HEK293 (cell line): ENCODE data around the gene MAP4K4.
"Not testable (repeated sequence)": the region's sequence is repeated elsewhere in the genome, so short reads cannot be mapped to it uniquely, and the experiment has no call there.

Source experiments
- CTCF ChIA-PET: fragments of 350-600 bp; formaldehyde crosslinking; extraction: SDS; loops from one replicate; lab custom pipeline; 2021; ENCODE audit warnings: antibody characterized with exemption; lab: Yijun Ruan, JAX
- POLR2A ChIA-PET: fragments of 300-600 bp; formaldehyde crosslinking; extraction: SDS; loops from one replicate; lab custom pipeline; 2020; ENCODE audit warnings: antibody characterized with exemption, inconsistent platforms; lab: Yijun Ruan, JAX
- H3K27ac ChIP-seq: fragments of 200-500 bp; sonication (Bioruptor generic); 2 replicates; pipeline ENCODE4 v1.5.1; 2014; ENCODE audit warnings: low read depth, low read length, control low read depth, inconsistent platforms; ENCODE audit errors: extremely low read depth
- H3K36me3 ChIP-seq, 2 experiments: fragments of 200-500 bp in 1 of 2; sonication (Bioruptor generic) in 1 of 2; 1 replicate in 1 of 2; 2 replicates in 1 of 2; pipeline ENCODE4 v1.5.1; 2014 to 2017; ENCODE audit warnings: inconsistent platforms in 2 of 2, low read length in 2 of 2; ENCODE audit not compliant: control insufficient read depth in 2 of 2, insufficient read depth in 1 of 2
- H3K4me1 ChIP-seq: fragments of 200-500 bp; sonication (Bioruptor generic); 2 replicates; pipeline ENCODE4 v1.5.1; 2014; ENCODE audit warnings: mild to moderate bottlenecking, low read length, inconsistent platforms; ENCODE audit not compliant: control insufficient read depth, insufficient read depth
- H3K4me3 ChIP-seq: 2 replicates; pipeline ENCODE4 v1.5.1; 2011; ENCODE audit warnings: low read depth, mild to moderate bottlenecking, control low read depth, low read length, moderate library complexity
- H3K9me3 ChIP-seq: fragments of 200-500 bp; sonication (Bioruptor generic); 2 replicates; pipeline ENCODE4 v1.5.1; 2014; ENCODE audit warnings: low read depth, low read length, inconsistent platforms; ENCODE audit not compliant: control insufficient read depth, insufficient read depth
- ATF2 ChIP-seq: fragments of 450-650 bp; formaldehyde crosslinking; IDR thresholded peaks from 2 replicates; pipeline ENCODE4 v1.5.1; 2016; ENCODE audit warnings: missing biosample characterization, missing genetic modification characterization, low read depth
- IKZF3 ChIP-seq: fragments of 450-650 bp; IDR thresholded peaks from 2 replicates; pipeline ENCODE4 v1.5.0; 2018; ENCODE audit warnings: missing biosample characterization, mild to moderate bottlenecking, missing genetic modification characterization, moderate library complexity
- MEIS1 ChIP-seq: sonication (generic); formaldehyde crosslinking; IDR thresholded peaks from 2 replicates; pipeline ENCODE4 v1.8.1; 2022; ENCODE audit warnings: missing genetic modification reagents, mild to moderate bottlenecking, borderline replicate concordance
- PRDM6 ChIP-seq: fragments of 450-650 bp; formaldehyde crosslinking; IDR thresholded peaks from 2 replicates; pipeline ENCODE4 v1.5.1; 2017; ENCODE audit warnings: missing biosample characterization, missing genetic modification characterization
- WT1 ChIP-seq: fragments of 450-650 bp; formaldehyde crosslinking; IDR thresholded peaks from 2 replicates; pipeline ENCODE4 v1.5.1; 2016; ENCODE audit warnings: missing biosample characterization, missing genetic modification characterization
- ZBTB10 ChIP-seq: fragments of 450-650 bp; formaldehyde crosslinking; IDR thresholded peaks from 2 replicates; pipeline ENCODE4 v1.5.1; 2016; ENCODE audit warnings: missing biosample characterization, missing genetic modification characterization
- ZBTB17 ChIP-seq: fragments of 450-650 bp; formaldehyde crosslinking; IDR thresholded peaks from 2 replicates; pipeline ENCODE4 v1.5.1; 2016; ENCODE audit warnings: missing biosample characterization, missing genetic modification characterization
- ZBTB49 ChIP-seq: fragments of 450-650 bp; formaldehyde crosslinking; IDR thresholded peaks from 2 replicates; pipeline ENCODE4 v1.5.1; 2016; ENCODE audit warnings: missing biosample characterization, missing genetic modification characterization, low read depth
- ZBTB7A ChIP-seq: fragments of 450-650 bp; formaldehyde crosslinking; IDR thresholded peaks from 2 replicates; pipeline ENCODE4 v1.5.1; 2016; ENCODE audit warnings: low read depth, missing biosample characterization, missing genetic modification characterization
- ZFP37 ChIP-seq: fragments of 450-650 bp; formaldehyde crosslinking; IDR thresholded peaks from 2 replicates; pipeline ENCODE4 v1.5.1; 2016; ENCODE audit warnings: missing biosample characterization, missing genetic modification characterization
- ZNF155 ChIP-seq: fragments of 450-650 bp; formaldehyde crosslinking; IDR thresholded peaks from 2 replicates; pipeline ENCODE4 v1.5.1; 2016; ENCODE audit warnings: missing biosample characterization, missing genetic modification characterization
- ZNF16 ChIP-seq: fragments of 450-650 bp; formaldehyde crosslinking; IDR thresholded peaks from 2 replicates; pipeline ENCODE4 v1.5.1; 2016; ENCODE audit warnings: low read depth, missing biosample characterization, missing genetic modification characterization
- ZNF2 ChIP-seq: fragments of 450-650 bp; formaldehyde crosslinking; IDR thresholded peaks from 2 replicates; pipeline ENCODE4 v1.5.1; 2016; ENCODE audit warnings: missing biosample characterization, missing genetic modification characterization
- ZNF311 ChIP-seq: fragments of 450-650 bp; formaldehyde crosslinking; IDR thresholded peaks from 2 replicates; pipeline ENCODE4 v1.5.1; 2017; ENCODE audit warnings: missing biosample characterization, missing genetic modification characterization, borderline replicate concordance
- ZNF362 ChIP-seq: fragments of 450-650 bp; formaldehyde crosslinking; IDR thresholded peaks from 2 replicates; pipeline ENCODE4 v1.5.1; 2016; ENCODE audit warnings: missing biosample characterization, missing genetic modification characterization
- ZNF600 ChIP-seq: fragments of 450-650 bp; formaldehyde crosslinking; IDR thresholded peaks from 2 replicates; pipeline ENCODE4 v1.5.1; 2016; ENCODE audit warnings: missing biosample characterization, missing genetic modification characterization
- ZNF670 ChIP-seq: fragments of 450-650 bp; formaldehyde crosslinking; IDR thresholded peaks from 2 replicates; pipeline ENCODE4 v1.5.1; 2016; ENCODE audit warnings: missing biosample characterization, missing genetic modification characterization, low read depth
- ZNF768 ChIP-seq: fragments of 450-650 bp; formaldehyde crosslinking; IDR thresholded peaks from 2 replicates; pipeline ENCODE4 v1.5.1; 2018; ENCODE audit warnings: missing biosample characterization, mild to moderate bottlenecking, missing genetic modification characterization

MAP4K4 gene

GRCh38 chr2:101745711-101746694 lies 48.5 kb downstream of the MAP4K4 start:
- Histone ChIP-seq H3K4me1 (peaks cover 21% of the 10 kb centered on the region), H3K4me3 (no peak overlapping the region), H3K9me3 (no peaks in the 10 kb centered on the region), H3K27ac (0 out of 2 replicates have a peak overlapping the region, but pooled peaks have one; percentile 16), H3K36me3 (no peaks in the 10 kb centered on the region)
- ChIA-PET POLR2A (interaction anchor here (1.0 to 1.3 kb wide), 2 partner anchors 49 to 190 kb away, joined by 3 to 4 read pairs; no protein-coding TSS in a partner anchor), CTCF (interaction anchor here (0.5 to 2.4 kb wide), 8 partner anchors 8 to 623 kb away, joined by 3 to 8 read pairs (median 4); no protein-coding TSS in a partner anchor)
- TF ChIP-seq ZNF362 (peak; percentile 46; the same call in 1 of the 2 replicates), PRDM6 (tag by site-specific recombination) (peak; percentile 66), MEIS1 (CRISPR knock-in tag) (no peak), IKZF3 (tag by site-specific recombination) (no peak), ZNF600 (tag by site-specific recombination) (peak; percentile 87), WT1 (peak; percentile 48; the same call in 1 of the 2 replicates)

- peaks cover 20% of the 10 kb centered on the region for H3K4me1 ChIP-seq
- H3K9me3 ChIP-seq, result no peaks in the 10 kb centered on the region
- ChIA-PET CTCF (no interaction called here), POLR2A (no interaction called here)
- TF ChIP-seq ZNF670 (tag by site-specific recombination), result no peak
- no peak for TF ChIP-seq ZBTB7A (tag by site-specific recombination)
- TF ChIP-seq ZNF155 (tag by site-specific recombination), result no peak
- TF ChIP-seq ZBTB17 (tag by site-specific recombination), result no peak
- no peak for TF ChIP-seq ZNF768 (tag by site-specific recombination)
- no peak for TF ChIP-seq ZBTB49 (tag by site-specific recombination)
- TF ChIP-seq ZNF311, result no peak
- no peak for TF ChIP-seq ZNF2 (tag by site-specific recombination)
- TF ChIP-seq ZFP37 (tag by site-specific recombination), result no peak
- TF ChIP-seq ZNF16 (tag by site-specific recombination), result no peak
- TF ChIP-seq ATF2 (tag by site-specific recombination), result no peak
- TF ChIP-seq ZBTB10 (tag by site-specific recombination), result no peak
- H3K36me3 ChIP-seq, result no peaks in the 10 kb centered on the region
- no peak overlapping the region for H3K27ac ChIP-seq
- H3K4me3 ChIP-seq, result no peak overlapping the region
Observed at GRCh38 chr2:101748000-101748399, 50.5 kb downstream of the MAP4K4 start.

- H3K36me3 ChIP-seq, POLR2A ChIA-PET, H3K4me3 ChIP-seq, H3K9me3 ChIP-seq, CTCF ChIA-PET, H3K27ac ChIP-seq: not testable (repeated sequence)
- H3K4me1 ChIP-seq, result peaks cover 24% of the 10 kb centered on the region
Observed at GRCh38 chr2:101748462-101748861, 51.0 kb downstream of the MAP4K4 start.
